IMR-90 (cell line): ENCODE measurements around the gene KCNMA1. TPM values are rescaled to one million over a fixed set of nuclear protein-coding genes. Genes with fewer than 3 reads are reported as not detected.

Experiments
- ATAC-seq: fragments of 200-7000 bp; cut with Tn5 transposase; 2 replicates; pipeline ENCODE4 v1.9.1; 2020; ENCODE audit warnings: low read depth, mild to moderate bottlenecking, moderate library complexity
- BruUV-seq: library from RNA; stranded (reverse); fragments of 400-500 nt; replicated peaks from 2 replicates; lab custom pipeline; 2021; lab: Mats Ljungman, UMichigan
- CTCF ChIA-PET: fragments of 300-600 bp; formaldehyde crosslinking; extraction: SDS; loops from one replicate; lab custom pipeline; 2021; ENCODE audit warnings: antibody characterized with exemption; lab: Yijun Ruan, JAX
- POLR2A ChIA-PET: fragments of 300-600 bp; sonication (Branson Sonifier 250); formaldehyde crosslinking; loops from one replicate; lab custom pipeline; 2022; ENCODE audit warnings: antibody characterized with exemption; ENCODE audit not compliant: unreplicated experiment; lab: Charles Lee
- DNase-seq: peaks from one replicate; pipeline ENCODE4 v3.0.0; 2013
- H2AFZ ChIP-seq: replicated peaks from 2 replicates; pipeline ENCODE3; 2013; ENCODE audit warnings: low read length, mild to moderate bottlenecking; ENCODE audit not compliant: poor library complexity
- H2AK5ac ChIP-seq: 2 replicates; pipeline ENCODE4 v1.6.1; 2013; ENCODE audit warnings: low read depth, low read length, inconsistent platforms
- H2AK9ac ChIP-seq: replicated peaks from 2 replicates; pipeline ENCODE3; 2013; ENCODE audit warnings: mild to moderate bottlenecking, low read depth, low read length, moderate library complexity; ENCODE audit not compliant: poor library complexity
- H2BK120ac ChIP-seq: 2 replicates; pipeline ENCODE4 v1.6.1; 2013; ENCODE audit warnings: low read depth, low read length, inconsistent platforms
- H2BK15ac ChIP-seq: 3 replicates; pipeline ENCODE4 v1.6.1; 2013; ENCODE audit warnings: low read depth, low read length, inconsistent platforms
- H2BK20ac ChIP-seq: 2 replicates; pipeline ENCODE4 v1.6.1; 2013; ENCODE audit warnings: low read depth, mild to moderate bottlenecking, inconsistent platforms, low read length, moderate library complexity
- H2BK5ac ChIP-seq: 2 replicates; pipeline ENCODE4 v1.6.1; 2013; ENCODE audit warnings: mild to moderate bottlenecking, low read depth, low read length, inconsistent platforms; ENCODE audit not compliant: poor library complexity, severe bottlenecking
- H3K14ac ChIP-seq: replicated peaks from 2 replicates; pipeline ENCODE4 v1.6.1; 2013; ENCODE audit warnings: low read depth, low read length, inconsistent platforms
- H3K18ac ChIP-seq: 2 replicates; pipeline ENCODE4 v1.6.1; 2013; ENCODE audit warnings: low read depth, low read length, control low read depth
- H3K23ac ChIP-seq: 2 replicates; pipeline ENCODE4 v1.6.1; 2013; ENCODE audit warnings: low read depth, low read length, inconsistent platforms
- H3K27ac ChIP-seq: 2 replicates; pipeline ENCODE4 v1.5.1; 2013; ENCODE audit warnings: mild to moderate bottlenecking, control low read depth, low read length; ENCODE audit not compliant: insufficient read depth
- H3K27me3 ChIP-seq: 2 replicates; pipeline ENCODE4 v1.6.1; 2013; ENCODE audit warnings: low read length; ENCODE audit not compliant: control insufficient read depth, insufficient read depth
- H3K36me3 ChIP-seq: 2 replicates; pipeline ENCODE4 v1.6.1; 2013; ENCODE audit warnings: low read length, mixed read lengths; ENCODE audit not compliant: control insufficient read depth, insufficient read depth
- H3K4ac ChIP-seq: 2 replicates; pipeline ENCODE4 v1.6.1; 2013; ENCODE audit warnings: low read depth, low read length, inconsistent platforms
- H3K4me1 ChIP-seq: 2 replicates; pipeline ENCODE4 v1.6.1; 2013; ENCODE audit warnings: low read length, mixed read lengths; ENCODE audit not compliant: control insufficient read depth, insufficient read depth
- H3K4me2 ChIP-seq: 2 replicates; pipeline ENCODE4 v1.6.1; 2013; ENCODE audit warnings: low read depth, mild to moderate bottlenecking, control low read depth, low read length, moderate library complexity
- H3K4me3 ChIP-seq: 2 replicates; pipeline ENCODE4 v1.5.1; 2013; ENCODE audit warnings: low read depth, mild to moderate bottlenecking, control low read depth, low read length, moderate library complexity; ENCODE audit not compliant: insufficient read depth
- H3K56ac ChIP-seq: 2 replicates; pipeline ENCODE4 v1.6.1; 2013; ENCODE audit warnings: low read length, inconsistent platforms; ENCODE audit not compliant: insufficient read depth; ENCODE audit errors: extremely low read depth
- H3K79me1 ChIP-seq, 2 experiments: 2 replicates each; pipeline ENCODE4 v1.6.1; 2013; ENCODE audit warnings: low read length in 2 of 2, inconsistent platforms in 1 of 2, low read depth in 1 of 2
- H3K9ac ChIP-seq: 2 replicates; pipeline ENCODE4 v1.6.1; 2013; ENCODE audit warnings: low read depth, low read length, control low read depth
- H3K9me1 ChIP-seq: 2 replicates; pipeline ENCODE4 v1.6.1; 2013; ENCODE audit warnings: low read length, inconsistent platforms; ENCODE audit not compliant: insufficient read depth
- H3K9me3 ChIP-seq: 2 replicates; pipeline ENCODE4 v1.6.1; 2013; ENCODE audit warnings: low read length; ENCODE audit not compliant: control insufficient read depth, insufficient read depth
- H4K20me1 ChIP-seq: 2 replicates; pipeline ENCODE4 v1.6.1; 2013; ENCODE audit warnings: low read length, inconsistent platforms; ENCODE audit not compliant: insufficient read depth
- H4K5ac ChIP-seq: 2 replicates; pipeline ENCODE4 v1.6.1; 2013; ENCODE audit warnings: mild to moderate bottlenecking, low read depth, low read length, control low read depth
- H4K8ac ChIP-seq, 2 experiments: 2 replicates each; pipeline ENCODE4 v1.6.1; 2013; ENCODE audit warnings: low read depth in 2 of 2, low read length in 2 of 2, control low read depth in 1 of 2, inconsistent platforms in 1 of 2
- H4K91ac ChIP-seq: 2 replicates; pipeline ENCODE4 v1.6.1; 2013; ENCODE audit warnings: low read depth, low read length, inconsistent platforms; ENCODE audit not compliant: insufficient read depth
- BHLHE40 ChIP-seq: fragments of 150-350 bp; IDR thresholded peaks from 2 replicates; pipeline ENCODE4 v1.6.1; 2016; ENCODE audit warnings: mild to moderate bottlenecking, low read depth, low read length
- CEBPB ChIP-seq: IDR thresholded peaks from 2 replicates; pipeline ENCODE4 v1.6.1; 2012; ENCODE audit warnings: low read depth, low read length, improper control_type of control experiment
- CHD1 ChIP-seq: IDR thresholded peaks from 2 replicates; pipeline ENCODE4 v1.6.1; 2012; ENCODE audit warnings: low read depth, low read length, improper control_type of control experiment
- CTCF ChIP-seq: conservative IDR thresholded peaks from 2 replicates; pipeline ENCODE4 v1.5.1; 2012; ENCODE audit warnings: mild to moderate bottlenecking, low read depth, low read length, improper control_type of control experiment
- ELK1 ChIP-seq: fragments of 150-350 bp; IDR thresholded peaks from 2 replicates; pipeline ENCODE4 v1.6.1; 2016; ENCODE audit warnings: low read depth, mild to moderate bottlenecking, low read length, moderate library complexity, borderline replicate concordance
- FOS ChIP-seq: fragments of 150-350 bp; IDR thresholded peaks from 2 replicates; pipeline ENCODE4 v1.6.1; 2016; ENCODE audit warnings: low read depth, low read length
- MAFK ChIP-seq: IDR thresholded peaks from 2 replicates; pipeline ENCODE4 v1.6.1; 2012; ENCODE audit warnings: low read depth, low read length, improper control_type of control experiment
- MXI1 ChIP-seq: IDR thresholded peaks from 2 replicates; pipeline ENCODE4 v1.6.1; 2012; ENCODE audit warnings: low read depth, mild to moderate bottlenecking, low read length, moderate library complexity, borderline replicate concordance
- NFE2L2 ChIP-seq: fragments of 150-350 bp; IDR thresholded peaks from 2 replicates; pipeline ENCODE4 v1.6.1; 2016; ENCODE audit warnings: low read depth, mild to moderate bottlenecking, low read length
- POLR2A ChIP-seq: IDR thresholded peaks from 2 replicates; pipeline ENCODE4 v1.6.1; 2012; ENCODE audit warnings: mild to moderate bottlenecking, low read depth, low read length
- RAD21 ChIP-seq: IDR thresholded peaks from 2 replicates; pipeline ENCODE4 v1.6.1; 2012; ENCODE audit warnings: low read length, improper control_type of control experiment
- RCOR1 ChIP-seq: IDR thresholded peaks from 2 replicates; pipeline ENCODE4 v1.6.1; 2012; ENCODE audit warnings: mild to moderate bottlenecking, low read length, improper control_type of control experiment; ENCODE audit not compliant: insufficient replicate concordance
- RFX5 ChIP-seq: IDR thresholded peaks from 2 replicates; pipeline ENCODE4 v1.8.0; 2012; ENCODE audit warnings: low read depth, mild to moderate bottlenecking, low read length, moderate library complexity
- SMC3 ChIP-seq: fragments of 150-350 bp; IDR thresholded peaks from 2 replicates; pipeline ENCODE4 v1.6.1; 2016; ENCODE audit warnings: low read depth, mild to moderate bottlenecking, antibody characterized with exemption, low read length, moderate library complexity
- USF2 ChIP-seq: fragments of 150-350 bp; IDR thresholded peaks from 2 replicates; pipeline ENCODE4 v1.6.1; 2017; ENCODE audit warnings: mild to moderate bottlenecking, antibody characterized with exemption, low read length, low read depth
- WGBS, 2 experiments: methylation state at CpG; one replicate each; pipeline versions ENCODE4 v1.1.5 to v1.1.7; 2013; ENCODE audit warnings: missing lambda C conversion rate in 2 of 2; ENCODE audit not compliant: insufficient read length in 1 of 2; ENCODE audit errors: extremely low coverage in 2 of 2; 5-methylcytosine and 5-hydroxymethylcytosine counted together
- dilution Hi-C: fragments of 300-500 bp; cut with HindIII; formaldehyde crosslinking; loops from one replicate; pipeline ENCODE4 v1.14.3; 2018; ENCODE audit warnings: low sequenced_read_pairs; ENCODE audit not compliant: unreplicated experiment
- in situ Hi-C: fragments of 300-500 bp; cut with MboI; formaldehyde crosslinking; loops from 3 replicates; pipeline ENCODE4 v1.14.3; 2019; ENCODE audit warnings: low sequenced_read_pairs, inconsistent platforms, mixed read lengths
- intact Hi-C: fragments of 100-400 bp; cut with micrococcal nuclease; formaldehyde crosslinking; loops from 2 replicates; pipeline ENCODE4 v1.10.0; 2022
- polyA plus RNA-seq, 3 experiments: library from polyadenylated mRNA; depleted of rRNA; stranded (reverse); fragments of >200 nt; gene quantifications; 2 replicates each; pipeline ENCODE4 v1.2.3, GENCODE V29; 2012; ENCODE audit warnings: low replicate concordance in 1 of 3
- total RNA-seq: library from RNA; depleted of rRNA; stranded (reverse); fragments of >200 nt; gene quantifications from 2 replicates; pipeline ENCODE4 v1.2.3, GENCODE V29; 2012

The KCNMA1 gene
- total and polyA plus RNA-seq, 2 of the 4 experiments (the other 2 are of a cell fraction), result 25.6 to 29.6 TPM

- Histone ChIP-seq H3K27me3 (no peaks in the 10 kb centered on the region), H3K4me2 (no peak overlapping the region), H3K9ac (no peak overlapping the region), H3K14ac (no peak overlapping the region), H2BK15ac (no peak overlapping the region; the same call in 2 of the 3 replicates), H4K5ac (no peak overlapping the region), H2BK5ac (no peak overlapping the region), H2BK120ac (peak overlapping the region; percentile 70), H2AFZ (no peak overlapping the region), H3K9me3 (no peaks in the 10 kb centered on the region), H3K27ac (peak overlapping the region; percentile 82; the same call in 1 of the 2 replicates), H3K9me1 (peaks cover 9% of the 10 kb centered on the region), H3K18ac (peak overlapping the region; percentile 62; the same call in 1 of the 2 replicates), H3K79me1 (no peaks in the 10 kb centered on the region), H3K23ac (0 out of 2 replicates have a peak overlapping the region, but pooled peaks have one; percentile 32), H3K4me3 (no peak overlapping the region), H4K20me1 (no peaks in the 10 kb centered on the region), H3K56ac (0 out of 2 replicates have a peak overlapping the region, but pooled peaks have one; percentile 10), H3K4me1 (peaks cover 17% of the 10 kb centered on the region), H3K4ac (peak overlapping the region; percentile 48; the same call in 1 of the 2 replicates), H2AK9ac (no peak overlapping the region), H2BK20ac (peak overlapping the region; percentile 65), H2AK5ac (no peak overlapping the region), H4K91ac (no peak overlapping the region; the same call in 1 of the 2 replicates), H3K36me3 (no peaks in the 10 kb centered on the region), H4K8ac (peak overlapping the region in 1 of 2 experiments; percentile 46; a peak in 1 of 4 replicates)
- intact Hi-C loops, result no loop called here
- no peak; the same call in 1 of the 2 replicates for ATAC-seq
- no TSS peak for BruUV-seq
- in situ Hi-C loops, result no loop called here
- peak; percentile 42 for DNase-seq
- dilution Hi-C loops, result no loop called here
- no CpG with 5 or more reads among the region's 5 CpGs for WGBS, 2 experiments
- TF ChIP-seq NFE2L2 (no peak), CTCF (no peak), SMC3 (no peak), RAD21 (no peak), ELK1 (no peak), POLR2A (no peak), FOS (no peak), BHLHE40 (no peak), RCOR1 (no peak), USF2 (no peak), CEBPB (no peak), RFX5 (no peak), CHD1 (no peak), MXI1 (no peak), MAFK (no peak)
- POLR2A ChIA-PET, result interaction anchor here (0.6 kb wide), 1 partner anchor 742 kb away, joined by 6 read pairs; no protein-coding TSS in a partner anchor
- CTCF ChIA-PET, result no interaction called here
Measured at GRCh38 chr10:77105761-77106221, 531.8 kb downstream of the KCNMA1 start.
